Liver (tissue), 9 donors: ENCODE results near the gene SREBF2. TPM values are rescaled to one million over a fixed set of nuclear protein-coding genes. Genes with fewer than 3 reads are reported as not detected.
A peak's percentile ranks its signal among the peaks of the same experiment; 100 is the strongest.

Experiments used
- DNase-seq: peaks from one replicate; pipeline ENCODE4 v3.0.0-alpha.2; 2017; ENCODE audit warnings: low spot score
- H3K27ac ChIP-seq, 2 donors: one replicate each; pipeline ENCODE4 v1.7.0; 2013; ENCODE audit warnings: inconsistent platforms in 2 of 2, low read length in 2 of 2, control low read depth in 1 of 2, low read depth in 1 of 2, mild to moderate bottlenecking in 1 of 2
- H3K27me3 ChIP-seq, 4 donors: one replicate each; pipeline versions ENCODE4 v1.6.1 to v1.7.0; 2013; ENCODE audit warnings: low read length in 3 of 4, inconsistent platforms in 1 of 4, mild to moderate bottlenecking in 1 of 4, moderate library complexity in 1 of 4; ENCODE audit not compliant: control insufficient read depth in 4 of 4, insufficient read depth in 4 of 4
- H3K36me3 ChIP-seq, 4 donors: one replicate each; pipeline versions ENCODE4 v1.6.1 to v1.7.0; 2013; ENCODE audit warnings: low read length in 3 of 4, mild to moderate bottlenecking in 3 of 4, low read depth in 1 of 4, moderate library complexity in 1 of 4; ENCODE audit not compliant: control insufficient read depth in 4 of 4, insufficient read depth in 3 of 4
- H3K4me1 ChIP-seq, 4 donors: one replicate each; pipeline versions ENCODE4 v1.6.1 to v1.7.0; 2013; ENCODE audit warnings: low read length in 3 of 4, mild to moderate bottlenecking in 3 of 4, moderate library complexity in 1 of 4; ENCODE audit not compliant: control insufficient read depth in 4 of 4, insufficient read depth in 4 of 4
- H3K4me3 ChIP-seq, 3 donors: one replicate each; pipeline versions ENCODE4 v1.6.1 to v1.7.0; 2013; ENCODE audit warnings: low read length in 3 of 3, control low read depth in 1 of 3, low read depth in 1 of 3, mild to moderate bottlenecking in 1 of 3
- H3K9ac ChIP-seq, 2 donors: one replicate each; pipeline ENCODE4 v1.7.0; 2013; ENCODE audit warnings: low read length in 2 of 2, mild to moderate bottlenecking in 2 of 2, moderate library complexity in 2 of 2, control low read depth in 1 of 2, low read depth in 1 of 2
- H3K9me3 ChIP-seq, 4 donors: one replicate each; pipeline versions ENCODE4 v1.6.1 to v1.7.0; 2013; ENCODE audit warnings: low read length in 3 of 4; ENCODE audit not compliant: control insufficient read depth in 4 of 4
- ATF3 ChIP-seq: IDR thresholded peaks from 2 replicates; pipeline ENCODE4 v1.6.1; 2016; ENCODE audit warnings: antibody characterized with exemption
- CTCF ChIP-seq: fragments of 150-350 bp; IDR thresholded peaks from 2 replicates; pipeline ENCODE4 v1.5.1; 2017; ENCODE audit warnings: improper control_type of control experiment, low read depth, low read length; ENCODE audit not compliant: missing input control
- EGR1 ChIP-seq, 2 donors: IDR thresholded peaks; 2 replicates each; pipeline ENCODE4 v1.6.1; 2016 to 2018; ENCODE audit warnings: antibody characterized with exemption in 2 of 2, low read depth in 2 of 2
- FOXA2 ChIP-seq: IDR thresholded peaks from 2 replicates; pipeline ENCODE4 v1.6.1; 2016; ENCODE audit warnings: antibody characterized with exemption
- GABPA ChIP-seq, 2 donors: IDR thresholded peaks in 1 of 2; conservative IDR thresholded peaks in 1 of 2; 2 replicates each; pipeline ENCODE4 v1.6.1; 2016; ENCODE audit warnings: antibody characterized with exemption in 2 of 2, mild to moderate bottlenecking in 1 of 2, moderate library complexity in 1 of 2
- HNF4A ChIP-seq, 2 donors: conservative IDR thresholded peaks; 2 replicates each; pipeline ENCODE4 v1.6.1; 2016; ENCODE audit warnings: antibody characterized with exemption in 2 of 2, mild to moderate bottlenecking in 2 of 2
- HNF4G ChIP-seq: IDR thresholded peaks from 2 replicates; pipeline ENCODE4 v1.6.1; 2016; ENCODE audit warnings: antibody characterized with exemption
- JUND ChIP-seq, 2 donors: IDR thresholded peaks; 2 replicates each; pipeline ENCODE4 v1.6.1; 2016; ENCODE audit warnings: antibody characterized with exemption in 2 of 2
- MAX ChIP-seq: IDR thresholded peaks from 2 replicates; pipeline ENCODE4 v1.6.1; 2016; ENCODE audit warnings: antibody characterized with exemption
- NR2F2 ChIP-seq: IDR thresholded peaks from 2 replicates; pipeline ENCODE4 v1.6.1; 2016; ENCODE audit warnings: antibody characterized with exemption
- RAD21 ChIP-seq, 2 donors: IDR thresholded peaks; 2 replicates each; pipeline ENCODE4 v1.6.1; 2016; ENCODE audit warnings: antibody characterized with exemption in 2 of 2, mild to moderate bottlenecking in 2 of 2
- RXRA ChIP-seq, 2 donors: IDR thresholded peaks; 2 replicates each; pipeline ENCODE4 v1.6.1; 2017 to 2018; ENCODE audit warnings: antibody characterized with exemption in 2 of 2, mild to moderate bottlenecking in 1 of 2
- SP1 ChIP-seq: IDR thresholded peaks from 2 replicates; pipeline ENCODE4 v1.6.1; 2018; ENCODE audit warnings: antibody characterized with exemption, mild to moderate bottlenecking
- TAF1 ChIP-seq: conservative IDR thresholded peaks from 2 replicates; pipeline ENCODE4 v1.6.1; 2016; ENCODE audit warnings: antibody characterized with exemption, mild to moderate bottlenecking
- YY1 ChIP-seq: IDR thresholded peaks from 2 replicates; pipeline ENCODE4 v1.6.1; 2016; ENCODE audit warnings: antibody characterized with exemption, mild to moderate bottlenecking
- ZBTB33 ChIP-seq: IDR thresholded peaks from 2 replicates; pipeline ENCODE4 v1.6.1; 2016; ENCODE audit warnings: antibody characterized with exemption
- WGBS: extraction: QIAGEN DNeasy Blood & Tissue Kit; methylation state at CpG from one replicate; pipeline ENCODE4 v1.1.7; 2013; 5-methylcytosine and 5-hydroxymethylcytosine counted together
- polyA plus RNA-seq, 2 donors: library from polyadenylated mRNA; stranded (reverse) in 1 of 2; unstranded in 1 of 2; fragments of 200-250 nt in 1 of 2; fragments of >200 nt in 1 of 2; fragmentation: Nextera tagmentation in 1 of 2; extraction: Ambion mirVana in 1 of 2; gene quantifications; one replicate each; pipeline versions ENCODE4 v1.2.1 to v1.2.3, GENCODE V29; 2013 to 2015
- total RNA-seq, 2 donors: library from RNA; depleted of rRNA; stranded (reverse); fragments of >200 nt; gene quantifications; one replicate each; pipeline ENCODE4 v1.2.3, GENCODE V29; 2014
- donor health status: healthy.
- donor health status: healthy.
- donor health status: healthy.
- donor health status: healthy.
- donor health status: healthy.

Gene SREBF2
- total and polyA plus RNA-seq, 4 donors: 18.3 to 69.6 (median 57.3) TPM

- DNase-seq: no peak
Observed at GRCh38 chr22:41805639-41806038, 27.3 kb upstream of the SREBF2 start.

GRCh38 chr22:41808400-41808799, 24.5 kb upstream of the SREBF2 start:
- Histone ChIP-seq H3K27me3 (no peaks in the 10 kb centered on the region), H3K27ac (no peak overlapping the region), H3K4me3 (no peak overlapping the region), H3K9me3 (no peaks in the 10 kb centered on the region), H3K36me3 (peaks cover 0 to 3% (median 0%) of the 10 kb centered on the region in 4 donors), H3K4me1 (no peaks in the 10 kb centered on the region), H3K9ac (no peak overlapping the region)
- TF ChIP-seq JUND (IDR thresholded peaks at IDR 0.05) (no peak), HNF4A (conservative IDR thresholded peaks at IDR 0.05) (no peak), RXRA (IDR thresholded peaks at IDR 0.05) (no peak), GABPA (IDR thresholded peaks at IDR 0.05 in 1 of 2, conservative IDR thresholded peaks at IDR 0.05 in 1 of 2) (no peak), HNF4G (no peak), NR2F2 (no peak), ATF3 (no peak), EGR1 (IDR thresholded peaks at IDR 0.05; ENCODE audit: low read depth in 2 of 2) (no peak), FOXA2 (no peak), ZBTB33 (no peak), YY1 (no peak), SP1 (no peak), RAD21 (IDR thresholded peaks at IDR 0.05) (no peak), CTCF (no peak)
- peak; percentile 75 for DNase-seq
- WGBS: 93% methylated on average over 6 of the region's 6 CpGs

More at GRCh38 chr22:41805639-41806038, 27.3 kb upstream of the SREBF2 start:
- peaks cover 0 to 3% (median 0%) of the 10 kb centered on the region in 4 donors for H3K36me3 ChIP-seq
- TF ChIP-seq RXRA (IDR thresholded peaks at IDR 0.05) (no peak), RAD21 (IDR thresholded peaks at IDR 0.05) (no peak), SP1 (no peak), EGR1 (IDR thresholded peaks at IDR 0.05; ENCODE audit: low read depth in 2 of 2) (no peak), MAX (no peak), GABPA (IDR thresholded peaks at IDR 0.05 in 1 of 2, conservative IDR thresholded peaks at IDR 0.05 in 1 of 2) (no peak), TAF1 (no peak), FOXA2 (no peak), CTCF (no peak)
- no peaks in the 10 kb centered on the region for H3K9me3 ChIP-seq
- H3K4me3 ChIP-seq: no peak overlapping the region
- H3K4me1 ChIP-seq: peaks cover 0 to 12% (median 11%) of the 10 kb centered on the region in 4 donors
- no peaks in the 10 kb centered on the region for H3K27me3 ChIP-seq
- no peak overlapping the region for H3K9ac ChIP-seq
- H3K27ac ChIP-seq: no peak overlapping the region
